ENCODE data around the gene KLHL4. TPM values are rescaled to one million over a fixed set of nuclear protein-coding genes. Genes with fewer than 3 reads are reported as not detected.
A peak's percentile ranks its signal among the peaks of the same experiment; 100 is the strongest.

The KLHL4 gene
- polyA plus RNA-seq, 1 experiment = 0.33 TPM

- no peak overlapping the region for H3K27ac ChIP-seq (ENCODE audit: low read depth, low read length)
- no peak for DNase-seq (ENCODE audit: low read depth, low spot score)
- no peaks in the 10 kb centered on the region for H3K27me3 ChIP-seq (ENCODE audit: control insufficient read depth, insufficient read depth, low read length)
- CTCF ChIA-PET = no interaction called here
- no peak overlapping the region for H3K4me3 ChIP-seq (ENCODE audit: low read depth, low read length)
- POLR2A ChIA-PET = no interaction called here
- no peaks in the 10 kb centered on the region for H3K9me3 ChIP-seq (ENCODE audit: control insufficient read depth, insufficient read depth, low read length)
- TF ChIP-seq, protein P1, sequence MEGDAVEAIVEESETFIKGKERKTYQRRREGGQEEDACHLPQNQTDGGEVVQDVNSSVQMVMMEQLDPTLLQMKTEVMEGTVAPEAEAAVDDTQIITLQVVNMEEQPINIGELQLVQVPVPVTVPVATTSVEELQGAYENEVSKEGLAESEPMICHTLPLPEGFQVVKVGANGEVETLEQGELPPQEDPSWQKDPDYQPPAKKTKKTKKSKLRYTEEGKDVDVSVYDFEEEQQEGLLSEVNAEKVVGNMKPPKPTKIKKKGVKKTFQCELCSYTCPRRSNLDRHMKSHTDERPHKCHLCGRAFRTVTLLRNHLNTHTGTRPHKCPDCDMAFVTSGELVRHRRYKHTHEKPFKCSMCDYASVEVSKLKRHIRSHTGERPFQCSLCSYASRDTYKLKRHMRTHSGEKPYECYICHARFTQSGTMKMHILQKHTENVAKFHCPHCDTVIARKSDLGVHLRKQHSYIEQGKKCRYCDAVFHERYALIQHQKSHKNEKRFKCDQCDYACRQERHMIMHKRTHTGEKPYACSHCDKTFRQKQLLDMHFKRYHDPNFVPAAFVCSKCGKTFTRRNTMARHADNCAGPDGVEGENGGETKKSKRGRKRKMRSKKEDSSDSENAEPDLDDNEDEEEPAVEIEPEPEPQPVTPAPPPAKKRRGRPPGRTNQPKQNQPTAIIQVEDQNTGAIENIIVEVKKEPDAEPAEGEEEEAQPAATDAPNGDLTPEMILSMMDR (IDR thresholded peaks at IDR 0.05; ENCODE audit: low read depth, low read length) = no peak
Observed at GRCh38 chrX:87582453-87582852, 64.9 kb downstream of the KLHL4 start.

DNA sequence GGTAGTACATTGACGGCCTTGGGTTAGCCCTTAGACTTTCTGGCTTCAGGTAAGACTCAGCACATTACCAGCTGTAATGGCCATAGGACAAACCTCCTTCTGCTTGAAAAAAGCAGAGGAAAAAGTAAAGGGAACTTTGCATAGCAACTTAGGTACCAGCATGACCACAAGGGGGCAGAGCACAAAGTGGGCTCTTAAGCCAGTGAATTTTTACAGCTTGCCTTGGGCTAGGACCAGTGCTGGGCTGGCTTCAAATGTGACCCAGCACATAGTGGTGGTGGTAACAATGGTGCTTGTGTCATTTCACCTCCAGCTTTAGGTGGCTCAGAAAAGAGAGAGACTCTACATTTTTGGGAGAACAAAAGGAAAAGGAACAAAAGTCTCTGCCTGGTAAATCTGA, 66.1 kb downstream of the KLHL4 start:
- H3K27ac ChIP-seq (ENCODE audit: low read depth, low read length) = no peak overlapping the region
- TF ChIP-seq, protein P1 (IDR thresholded peaks at IDR 0.05; ENCODE audit: low read depth, low read length) = peak; percentile 17; the same call in 1 of the 2 replicates
- ChIA-PET CTCF (no interaction called here), POLR2A (no interaction called here)
- no peak overlapping the region for H3K4me3 ChIP-seq (ENCODE audit: low read depth, low read length)
- H3K9me3 ChIP-seq (ENCODE audit: control insufficient read depth, insufficient read depth, low read length) = no peaks in the 10 kb centered on the region
- DNase-seq (ENCODE audit: low read depth, low spot score) = no peak
- no peaks in the 10 kb centered on the region for H3K27me3 ChIP-seq (ENCODE audit: control insufficient read depth, insufficient read depth, low read length)

DNA sequence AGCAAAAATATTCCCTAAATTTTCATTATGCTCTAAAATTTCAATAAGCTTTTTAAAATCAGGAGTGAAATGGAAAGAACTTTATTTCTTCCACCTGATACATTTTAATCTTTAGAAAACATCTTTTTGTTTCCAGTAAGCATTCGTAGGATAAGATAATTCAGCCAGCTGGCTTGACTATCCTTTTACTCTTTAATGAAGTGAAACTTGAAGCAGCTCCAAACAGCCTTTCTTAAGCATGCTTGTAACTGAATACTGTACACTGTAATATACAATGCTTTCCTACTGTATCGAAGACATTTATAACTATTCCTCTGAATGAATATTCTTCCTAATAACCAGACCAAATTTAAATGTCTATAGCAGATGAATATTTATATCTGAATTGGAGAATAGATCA, 98.8 kb downstream of the KLHL4 start:
- TF ChIP-seq, protein P1 (IDR thresholded peaks at IDR 0.05; ENCODE audit: low read depth, low read length) = no peak
- Histone ChIP-seq H3K9me3 (ENCODE audit: control insufficient read depth, insufficient read depth, low read length) (no peaks in the 10 kb centered on the region), H3K27ac (ENCODE audit: low read depth, low read length) (no peak overlapping the region), H3K27me3 (ENCODE audit: control insufficient read depth, insufficient read depth, low read length) (no peaks in the 10 kb centered on the region), H3K4me3 (ENCODE audit: low read depth, low read length) (no peak overlapping the region)
- CTCF ChIA-PET = no interaction called here
- POLR2A ChIA-PET = no interaction called here
- no peak for DNase-seq (ENCODE audit: low read depth, low spot score)

DNA sequence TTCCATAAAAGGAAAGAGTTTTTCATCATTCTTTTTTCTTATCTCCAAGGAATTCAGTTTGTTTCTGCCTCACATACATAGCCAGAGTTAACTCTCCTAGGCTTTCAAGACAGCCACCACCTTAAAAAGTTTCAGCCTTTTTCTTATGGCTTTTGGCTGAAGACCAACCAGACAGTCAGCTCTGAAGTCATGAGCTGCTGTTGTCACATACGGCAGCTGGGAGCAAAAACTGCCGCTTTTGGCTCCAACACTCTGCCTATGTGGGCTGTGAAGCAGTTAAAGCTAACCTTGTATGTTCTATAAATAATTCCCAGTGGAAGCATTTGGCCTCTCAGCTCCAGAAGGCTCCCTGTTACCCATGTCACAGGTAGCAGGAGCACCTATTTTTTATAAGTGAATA, 104.1 kb downstream of the KLHL4 start:
- no peak for DNase-seq (ENCODE audit: low read depth, low spot score)
- TF ChIP-seq, protein P1 (IDR thresholded peaks at IDR 0.05; ENCODE audit: low read depth, low read length) = no peak
- POLR2A ChIA-PET = no interaction called here
- no peak overlapping the region for H3K27ac ChIP-seq (ENCODE audit: low read depth, low read length)
- H3K4me3 ChIP-seq (ENCODE audit: low read depth, low read length) = no peak overlapping the region
- CTCF ChIA-PET = no interaction called here
- no peaks in the 10 kb centered on the region for H3K9me3 ChIP-seq (ENCODE audit: control insufficient read depth, insufficient read depth, low read length)
- no peaks in the 10 kb centered on the region for H3K27me3 ChIP-seq (ENCODE audit: control insufficient read depth, insufficient read depth, low read length)

- POLR2A ChIA-PET = no interaction called here
- no peak overlapping the region for H3K27ac ChIP-seq (ENCODE audit: low read depth, low read length)
- no peaks in the 10 kb centered on the region for H3K27me3 ChIP-seq (ENCODE audit: control insufficient read depth, insufficient read depth, low read length)
- H3K4me3 ChIP-seq (ENCODE audit: low read depth, low read length) = no peak overlapping the region
- CTCF ChIA-PET = no interaction called here
- no peak for DNase-seq (ENCODE audit: low read depth, low spot score)
- H3K9me3 ChIP-seq (ENCODE audit: control insufficient read depth, insufficient read depth, low read length) = no peaks in the 10 kb centered on the region
- TF ChIP-seq, protein P1 (IDR thresholded peaks at IDR 0.05; ENCODE audit: low read depth, low read length) = no peak
Observed at GRCh38 chrX:87626996-87627395, 109.4 kb downstream of the KLHL4 start.

Data from AG04450 (cell line).